Measurements from ENCODE around the gene RNF10.

RNF10 gene

GRCh38 chr12:120618954-120619615, 84.9 kb downstream of the RNF10 start:
- DNase-seq: no peak

GRCh38 chr12:120620624-120621023, 86.5 kb downstream of the RNF10 start:
- DNase-seq: no peak

GRCh38 chr12:120625557-120626419, 91.6 kb downstream of the RNF10 start:
- no peak for DNase-seq
